Measurements from ENCODE around the gene HNMT. TPM values are rescaled to one million over a fixed set of nuclear protein-coding genes. Genes with fewer than 3 reads are reported as not detected.

Gene HNMT
- total and polyA plus RNA-seq, 7 donors: 3.5 to 7.3 (median 5.2) TPM

DNA sequence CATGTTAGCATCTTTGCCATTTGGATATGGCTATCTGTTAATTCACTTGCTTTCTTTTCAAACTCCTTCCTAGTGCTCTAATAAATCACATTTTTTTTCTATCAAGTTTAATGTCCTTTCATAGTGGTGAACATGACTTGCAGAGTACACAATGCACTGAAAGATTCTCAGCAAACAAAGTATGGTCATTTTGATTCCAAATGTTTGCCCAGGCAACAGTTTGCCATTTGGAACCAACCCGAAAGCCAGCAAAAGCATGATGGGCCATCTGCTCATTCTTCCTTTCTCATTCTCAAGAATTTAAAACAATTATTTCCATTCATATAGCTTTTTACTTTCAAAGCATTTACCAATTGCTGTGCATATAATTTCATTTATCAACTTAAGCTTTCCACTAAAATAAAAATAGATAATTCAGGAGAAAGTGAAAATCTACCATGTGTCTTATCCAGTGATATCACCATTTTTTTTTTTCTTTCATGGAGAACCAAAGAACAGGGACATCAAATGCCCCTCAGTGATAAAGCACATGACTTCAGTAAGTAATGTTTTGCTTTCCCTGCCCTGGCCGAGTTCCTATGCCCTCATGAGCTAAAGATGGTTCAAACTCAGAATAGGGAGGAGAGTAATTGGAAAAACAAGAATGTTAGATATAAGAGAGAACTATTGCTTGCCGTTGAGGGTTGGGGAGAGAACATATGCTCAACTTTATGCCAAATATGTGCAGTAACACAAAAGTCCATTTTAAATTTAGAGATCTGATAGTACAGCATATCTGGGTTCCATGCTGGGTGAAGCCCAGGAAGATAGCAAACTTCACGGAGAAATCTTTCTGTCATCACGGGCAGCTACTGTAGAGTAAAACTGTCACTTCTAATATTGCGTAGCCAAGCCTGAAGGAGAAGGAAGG, 62.1 kb downstream of the HNMT start:
- intact Hi-C loops (cut with DNase I): no loop called here

DNA sequence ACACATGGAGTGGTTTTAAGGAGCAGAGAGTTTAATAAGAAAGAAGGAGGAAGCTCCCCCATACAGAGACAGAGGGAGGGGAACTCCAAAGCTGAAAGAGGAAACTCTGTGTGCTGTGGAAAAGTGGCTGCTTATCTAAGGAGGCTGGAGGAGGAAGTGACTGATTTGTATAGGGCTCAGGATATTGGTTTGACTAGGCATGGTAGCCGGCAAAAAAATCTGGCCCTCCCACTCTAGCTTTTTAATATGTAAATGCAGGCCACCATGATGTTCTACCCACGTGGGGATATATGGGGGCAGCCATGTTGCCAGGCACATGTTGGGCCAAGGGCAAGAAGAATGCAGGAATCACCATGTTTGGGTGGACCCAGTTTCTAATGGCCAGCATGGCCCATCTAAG, 64.3 kb downstream of the HNMT start:
- H3K4me1 ChIP-seq: no peaks in the 10 kb centered on the region
- intact Hi-C loops (cut with DNase I): no loop called here
- no peak overlapping the region for H3K4me3 ChIP-seq
- no peaks in the 10 kb centered on the region for H3K9me3 ChIP-seq
- no peaks in the 10 kb centered on the region for H3K27me3 ChIP-seq (ENCODE audit: insufficient read depth in 3 of 3, low read length in 2 of 3)
- 55 to 69% (median 58%) methylated on average over 2 of the region's 2 CpGs for WGBS, 3 donors
- TF ChIP-seq, protein P1, sequence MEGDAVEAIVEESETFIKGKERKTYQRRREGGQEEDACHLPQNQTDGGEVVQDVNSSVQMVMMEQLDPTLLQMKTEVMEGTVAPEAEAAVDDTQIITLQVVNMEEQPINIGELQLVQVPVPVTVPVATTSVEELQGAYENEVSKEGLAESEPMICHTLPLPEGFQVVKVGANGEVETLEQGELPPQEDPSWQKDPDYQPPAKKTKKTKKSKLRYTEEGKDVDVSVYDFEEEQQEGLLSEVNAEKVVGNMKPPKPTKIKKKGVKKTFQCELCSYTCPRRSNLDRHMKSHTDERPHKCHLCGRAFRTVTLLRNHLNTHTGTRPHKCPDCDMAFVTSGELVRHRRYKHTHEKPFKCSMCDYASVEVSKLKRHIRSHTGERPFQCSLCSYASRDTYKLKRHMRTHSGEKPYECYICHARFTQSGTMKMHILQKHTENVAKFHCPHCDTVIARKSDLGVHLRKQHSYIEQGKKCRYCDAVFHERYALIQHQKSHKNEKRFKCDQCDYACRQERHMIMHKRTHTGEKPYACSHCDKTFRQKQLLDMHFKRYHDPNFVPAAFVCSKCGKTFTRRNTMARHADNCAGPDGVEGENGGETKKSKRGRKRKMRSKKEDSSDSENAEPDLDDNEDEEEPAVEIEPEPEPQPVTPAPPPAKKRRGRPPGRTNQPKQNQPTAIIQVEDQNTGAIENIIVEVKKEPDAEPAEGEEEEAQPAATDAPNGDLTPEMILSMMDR (IDR thresholded peaks at IDR 0.05): no peak
- ATAC-seq: no peak
- no peak overlapping the region for H3K27ac ChIP-seq
- H3K36me3 ChIP-seq (ENCODE audit: insufficient read depth in 1 of 2, low read depth in 1 of 2): no peaks in the 10 kb centered on the region
- DNase-seq: no peak

More for the DNA sequence above, 62.1 kb downstream of the HNMT start:
- DNase-seq (no peak), ATAC-seq (no peak)
- no peaks in the 10 kb centered on the region for H3K9me3 ChIP-seq
- TF ChIP-seq, protein P1 (IDR thresholded peaks at IDR 0.05): no peak
- H3K27me3 ChIP-seq (ENCODE audit: insufficient read depth in 3 of 3, low read length in 2 of 3): no peaks in the 10 kb centered on the region
- H3K27ac ChIP-seq: no peak overlapping the region
- H3K4me1 ChIP-seq: no peaks in the 10 kb centered on the region
- no peak overlapping the region for H3K4me3 ChIP-seq
- no peaks in the 10 kb centered on the region for H3K36me3 ChIP-seq (ENCODE audit: insufficient read depth in 1 of 2, low read depth in 1 of 2)
- WGBS, 3 donors: 78 to 89% (median 85%) methylated on average over 6 of the region's 6 CpGs

DNA sequence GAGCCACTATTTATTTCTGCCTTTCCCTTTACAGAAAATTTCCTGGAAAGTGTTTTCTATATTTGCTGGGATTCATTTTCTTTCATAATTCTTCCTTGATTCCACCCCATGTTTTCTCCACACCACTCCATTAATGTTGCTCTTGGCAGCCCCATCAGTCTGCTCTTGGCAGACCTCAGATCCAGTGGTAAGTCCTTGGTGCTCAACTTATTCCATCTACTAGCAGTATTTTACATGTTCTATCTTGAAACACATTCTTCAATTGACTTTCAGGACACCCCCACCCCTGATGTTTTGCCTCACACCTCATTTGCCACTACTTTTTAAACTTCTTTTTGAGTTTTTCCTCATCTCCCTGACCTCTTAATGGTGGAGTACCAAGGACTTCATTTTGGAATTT, 65.0 kb downstream of the HNMT start:
- Histone ChIP-seq H3K27ac (no peak overlapping the region), H3K36me3 (ENCODE audit: insufficient read depth in 1 of 2, low read depth in 1 of 2) (no peaks in the 10 kb centered on the region), H3K4me3 (no peak overlapping the region), H3K9me3 (no peaks in the 10 kb centered on the region), H3K4me1 (no peaks in the 10 kb centered on the region), H3K27me3 (ENCODE audit: insufficient read depth in 3 of 3, low read length in 2 of 3) (no peaks in the 10 kb centered on the region)
- DNase-seq: no peak
- ATAC-seq: no peak
- intact Hi-C loops (cut with DNase I): no loop called here
- TF ChIP-seq, protein P1 (IDR thresholded peaks at IDR 0.05): no peak

DNA sequence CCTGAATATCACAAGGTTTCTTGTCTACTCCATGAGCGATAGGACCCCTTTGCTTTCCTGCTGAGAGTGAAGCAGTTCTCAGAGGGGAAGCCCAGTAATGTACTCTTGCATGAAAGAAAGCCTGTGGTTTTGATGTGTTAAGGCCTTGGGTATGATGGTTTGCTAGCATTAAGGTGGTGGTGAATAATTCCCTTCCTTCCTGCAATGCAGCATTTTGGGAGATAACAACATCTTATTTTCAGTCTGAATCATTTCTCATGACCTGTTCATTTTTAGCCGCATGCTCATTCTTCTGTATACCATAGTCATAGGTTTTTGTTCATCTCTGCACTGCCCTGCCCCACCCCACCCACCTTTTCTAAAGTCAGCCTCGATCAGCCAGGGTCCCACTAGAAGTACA, 66.2 kb downstream of the HNMT start:
- Histone ChIP-seq H3K4me3 (no peak overlapping the region), H3K27ac (no peak overlapping the region), H3K36me3 (ENCODE audit: insufficient read depth in 1 of 2, low read depth in 1 of 2) (no peaks in the 10 kb centered on the region), H3K27me3 (ENCODE audit: insufficient read depth in 3 of 3, low read length in 2 of 3) (no peaks in the 10 kb centered on the region), H3K9me3 (no peaks in the 10 kb centered on the region), H3K4me1 (no peaks in the 10 kb centered on the region)
- intact Hi-C loops (cut with DNase I): no loop called here
- TF ChIP-seq, protein P1 (IDR thresholded peaks at IDR 0.05): no peak
- WGBS, 3 donors: 84 to 91% (median 88%) methylated on average over 3 of the region's 3 CpGs
- DNase-seq: no peak
- ATAC-seq: no peak
